Endometrium (tissue), 2 donors: ENCODE data around the gene PDXK.

Experiments
- FAIRE-seq: peaks from 2 replicates; lab custom pipeline; 2012; peaks lifted over from hg19 to GRCh38; lab: Jason Lieb, UNC
- donor health status: control.
- donor health status: control.

The PDXK gene

GRCh38 chr21:43764576-43765495, 45.9 kb downstream of the PDXK start:
- no peak for FAIRE-seq

GRCh38 chr21:43766734-43767497, 48.0 kb downstream of the PDXK start:
- FAIRE-seq = no peak

- FAIRE-seq = no peak
Observed at GRCh38 chr21:43767498-43767983, 48.6 kb downstream of the PDXK start.

- no peak for FAIRE-seq
Observed at GRCh38 chr21:43767984-43768867, 49.3 kb downstream of the PDXK start.

GRCh38 chr21:43768868-43769167, 49.9 kb downstream of the PDXK start:
- FAIRE-seq = no peak

- FAIRE-seq = no peak
Observed at GRCh38 chr21:43769325-43769958, 50.5 kb downstream of the PDXK start.

- FAIRE-seq = no peak
Observed at GRCh38 chr21:43770066-43770655, 51.2 kb downstream of the PDXK start.

- FAIRE-seq = no peak
Observed at GRCh38 chr21:43771199-43771675, 52.3 kb downstream of the PDXK start.

- no peak for FAIRE-seq
Observed at GRCh38 chr21:43771698-43772424, 52.9 kb downstream of the PDXK start.

- FAIRE-seq = no peak
Observed at GRCh38 chr21:43772425-43772821, 53.5 kb downstream of the PDXK start.

- FAIRE-seq = no peak
Observed at GRCh38 chr21:43774163-43774562, 55.2 kb downstream of the PDXK start.

GRCh38 chr21:43775190-43775589, 56.3 kb downstream of the PDXK start:
- no peak for FAIRE-seq

GRCh38 chr21:43775795-43776430, 57.0 kb downstream of the PDXK start, which contains the start of gene CSTB:
CSTB (minus strand) TSS chr21:43776308; CDS start chr21:43776269, 39 bp downstream.
- FAIRE-seq = no peak

- FAIRE-seq = no peak
Observed at GRCh38 chr21:43777953-43778352, 59.0 kb downstream of the PDXK start.

- no peak for FAIRE-seq
Observed at GRCh38 chr21:43778469-43779335, 59.8 kb downstream of the PDXK start.

- no peak for FAIRE-seq
Observed at GRCh38 chr21:43779660-43780059, 60.7 kb downstream of the PDXK start.

GRCh38 chr21:43781846-43782245, 62.9 kb downstream of the PDXK start:
- FAIRE-seq = no peak

- no peak for FAIRE-seq
Observed at GRCh38 chr21:43782431-43783097, 63.6 kb downstream of the PDXK start.
